Natural killer cell (primary cell): Measurements from ENCODE around the gene POLR3B. TPM values are rescaled to one million over a fixed set of nuclear protein-coding genes. Genes with fewer than 3 reads are reported as not detected.

Source experiments
- ATAC-seq, 3 donors: fragments of 150-1000 bp in 2 of 3; fragments of 200-7000 bp in 1 of 3; cut with Tn5 transposase; 1 replicate in 1 of 3; 2 replicates in 2 of 3; pipeline ENCODE4 v1.10.0; 2021; ENCODE audit warnings: mild to moderate bottlenecking in 2 of 3, moderate library complexity in 2 of 3
- DNase-seq, 2 donors: peaks; one replicate each; pipeline versions ENCODE4 v3.0.0 to v3.0.0-alpha.2; 2013 to 2021; ENCODE audit warnings: mixed read lengths in 1 of 2
- H3K27ac ChIP-seq: one replicate; pipeline ENCODE4 v1.5.1; 2013; ENCODE audit warnings: mild to moderate bottlenecking, low read length
- H3K27me3 ChIP-seq: one replicate; pipeline ENCODE4 v1.6.1; 2013; ENCODE audit warnings: low read length; ENCODE audit not compliant: control insufficient read depth, insufficient read depth
- H3K36me3 ChIP-seq: one replicate; pipeline ENCODE4 v1.6.1; 2013; ENCODE audit warnings: low read length; ENCODE audit not compliant: control insufficient read depth, insufficient read depth
- H3K4me1 ChIP-seq: one replicate; pipeline ENCODE4 v1.6.1; 2013; ENCODE audit warnings: low read length; ENCODE audit not compliant: control insufficient read depth, insufficient read depth
- H3K4me3 ChIP-seq: one replicate; pipeline ENCODE4 v1.5.1; 2013; ENCODE audit warnings: low read length
- H3K9me3 ChIP-seq: one replicate; pipeline ENCODE4 v1.6.1; 2013; ENCODE audit warnings: low read length; ENCODE audit not compliant: control insufficient read depth, insufficient read depth
- H3K27ac Mint-ChIP-seq, 2 donors: one replicate each; pipeline ENCODE4 v1.8.0; 2022; ENCODE audit warnings: mild to moderate bottlenecking in 2 of 2, mixed read lengths in 2 of 2, moderate library complexity in 1 of 2
- H3K27me3 Mint-ChIP-seq, 2 donors: one replicate each; pipeline ENCODE4 v1.8.0; 2022; ENCODE audit warnings: low read depth in 2 of 2, mixed read lengths in 2 of 2
- H3K36me3 Mint-ChIP-seq: one replicate; pipeline ENCODE4 v1.8.0; 2022; ENCODE audit warnings: mixed read lengths
- H3K4me1 Mint-ChIP-seq, 2 donors: one replicate each; pipeline ENCODE4 v1.8.0; 2022; ENCODE audit warnings: mixed read lengths in 2 of 2
- H3K4me3 Mint-ChIP-seq: one replicate; pipeline ENCODE4 v1.8.0; 2022; ENCODE audit warnings: mild to moderate bottlenecking, moderate library complexity, mixed read lengths
- H3K9me3 Mint-ChIP-seq, 2 donors: one replicate each; pipeline ENCODE4 v1.8.0; 2022; ENCODE audit warnings: mixed read lengths in 2 of 2
- CTCF ChIP-seq: fragments of 200-600 bp; IDR thresholded peaks from one replicate; pipeline ENCODE4 v1.8.0; 2022; ENCODE audit warnings: antibody characterized with exemption
- WGBS: methylation state at CpG from one replicate; pipeline ENCODE4 v1.1.7; 2013; ENCODE audit warnings: missing lambda C conversion rate; ENCODE audit not compliant: insufficient coverage; 5-methylcytosine and 5-hydroxymethylcytosine counted together
- intact Hi-C: fragments of 100-400 bp; cut with micrococcal nuclease; formaldehyde crosslinking; loops from one replicate; pipeline ENCODE4 v1.14.2; 2022
- total RNA-seq, 4 donors: library from RNA; stranded (reverse); fragments of 120-200 nt in 1 of 4; gene quantifications; one replicate each; pipeline versions ENCODE4 v1.2.3 to v1.2.4, GENCODE V29; 2013 to 2022

The POLR3B gene
- total RNA-seq, 3 donors from 2014 or later (not counting 1 experiment from before 2014, with no cell fraction given), result 3.8 to 8.1 (median 5.4) TPM

- intact Hi-C loops, result no loop called here
- Mint-ChIP-seq H3K36me3 (no peaks in the 10 kb centered on the region), H3K9me3 (no peaks in the 10 kb centered on the region), H3K27me3 (no peaks in the 10 kb centered on the region), H3K4me3 (no peak overlapping the region), H3K4me1 (no peaks in the 10 kb centered on the region), H3K27ac (no peak overlapping the region)
- H3K36me3 ChIP-seq, result no peaks in the 10 kb centered on the region
- no peak for ATAC-seq
- no peaks in the 10 kb centered on the region for H3K4me1 ChIP-seq
- no peaks in the 10 kb centered on the region for H3K9me3 ChIP-seq
- WGBS, result 100% methylated on average over 2 of the region's 3 CpGs
- H3K27me3 ChIP-seq, result no peaks in the 10 kb centered on the region
- H3K4me3 ChIP-seq, result no peak overlapping the region
- no peak overlapping the region for H3K27ac ChIP-seq
- no peak for DNase-seq
- no peak for TF ChIP-seq CTCF
Observed at GRCh38 chr12:106488884-106489283, 131.3 kb downstream of the POLR3B start.

- Mint-ChIP-seq H3K27ac (no peak overlapping the region), H3K27me3 (no peaks in the 10 kb centered on the region), H3K4me3 (no peak overlapping the region), H3K4me1 (no peaks in the 10 kb centered on the region), H3K36me3 (no peaks in the 10 kb centered on the region), H3K9me3 (no peaks in the 10 kb centered on the region)
- intact Hi-C loops, result no loop called here
- no peaks in the 10 kb centered on the region for H3K4me1 ChIP-seq
- WGBS, result 100% methylated on average over 1 of the region's 5 CpGs
- DNase-seq (no peak), ATAC-seq (no peak)
- H3K9me3 ChIP-seq, result no peaks in the 10 kb centered on the region
- no peak overlapping the region for H3K4me3 ChIP-seq
- no peaks in the 10 kb centered on the region for H3K36me3 ChIP-seq
- no peak overlapping the region for H3K27ac ChIP-seq
- TF ChIP-seq CTCF, result no peak
- no peaks in the 10 kb centered on the region for H3K27me3 ChIP-seq
Observed at GRCh38 chr12:106490264-106490663, 132.7 kb downstream of the POLR3B start.

GRCh38 chr12:106492857-106493256, 135.3 kb downstream of the POLR3B start:
- Mint-ChIP-seq H3K36me3 (peaks cover 3% of the 10 kb centered on the region), H3K27ac (no peak overlapping the region), H3K27me3 (no peaks in the 10 kb centered on the region), H3K9me3 (no peaks in the 10 kb centered on the region), H3K4me1 (peaks cover 2% of the 10 kb centered on the region in 2 donors), H3K4me3 (no peak overlapping the region)
- ATAC-seq, result no peak
- no CpG with 5 or more reads among the region's 2 CpGs for WGBS
- intact Hi-C loops, result no loop called here
- no peak overlapping the region for H3K27ac ChIP-seq
- no peak overlapping the region for H3K4me3 ChIP-seq
- no peaks in the 10 kb centered on the region for H3K4me1 ChIP-seq
- H3K9me3 ChIP-seq, result no peaks in the 10 kb centered on the region
- DNase-seq, result no peak
- H3K36me3 ChIP-seq, result peaks cover 8% of the 10 kb centered on the region
- no peak for TF ChIP-seq CTCF
- no peaks in the 10 kb centered on the region for H3K27me3 ChIP-seq

- Mint-ChIP-seq H3K27me3 (no peaks in the 10 kb centered on the region), H3K4me3 (no peak overlapping the region), H3K9me3 (no peaks in the 10 kb centered on the region), H3K36me3 (peaks cover 8% of the 10 kb centered on the region), H3K27ac (no peak overlapping the region), H3K4me1 (peaks cover 6% of the 10 kb centered on the region in 2 donors)
- no peak for ATAC-seq
- TF ChIP-seq CTCF, result no peak
- intact Hi-C loops, result no loop called here
- WGBS, result 94% methylated on average over 4 of the region's 4 CpGs
- no peak for DNase-seq
- Histone ChIP-seq H3K27ac (no peak overlapping the region), H3K9me3 (no peaks in the 10 kb centered on the region), H3K4me3 (no peak overlapping the region), H3K36me3 (peaks cover 8% of the 10 kb centered on the region), H3K27me3 (no peaks in the 10 kb centered on the region), H3K4me1 (no peaks in the 10 kb centered on the region)
Observed at GRCh38 chr12:106493531-106493930, 136.0 kb downstream of the POLR3B start.
